Thoracic aorta (tissue), 2 donors: ENCODE measurements around the gene ZNF746. TPM values are rescaled to one million over a fixed set of nuclear protein-coding genes. Genes with fewer than 3 reads are reported as not detected.

ENCODE experiments used
- ATAC-seq: fragments of 150-250 bp; one replicate; pipeline ENCODE4 v1.8.0; 2017; ENCODE audit warnings: low read depth; ENCODE audit not compliant: insufficient number of reproducible peaks, low FRiP score
- DNase-seq: peaks from one replicate; pipeline ENCODE4 v3.0.0-alpha.2; 2020; ENCODE audit warnings: low spot score
- H3K27ac ChIP-seq, 2 donors: fragments of 200-600 bp; sonication (generic); 1 replicate in 1 of 2; 2 replicates in 1 of 2; pipeline ENCODE4 v1.5.1; 2016; ENCODE audit warnings: mild to moderate bottlenecking in 2 of 2, moderate library complexity in 2 of 2
- H3K27me3 ChIP-seq: fragments of 200-600 bp; sonication (generic); replicated peaks from 2 replicates; pipeline ENCODE4 v1.6.0; 2016; ENCODE audit warnings: mild to moderate bottlenecking; ENCODE audit not compliant: insufficient read depth
- H3K36me3 ChIP-seq: fragments of 200-600 bp; sonication (generic); one replicate; pipeline ENCODE4 v1.5.1; 2016
- H3K4me1 ChIP-seq, 2 donors: fragments of 200-600 bp; sonication (generic); 1 replicate in 1 of 2; 2 replicates in 1 of 2; pipeline versions ENCODE4 v1.5.1 to v1.6.0; 2016; ENCODE audit warnings: low read depth in 2 of 2, mild to moderate bottlenecking in 1 of 2; ENCODE audit not compliant: control insufficient read depth in 1 of 2
- H3K4me3 ChIP-seq: fragments of 200-600 bp; sonication (generic); 2 replicates; pipeline ENCODE4 v1.5.1; 2016; ENCODE audit warnings: mild to moderate bottlenecking
- H3K9me3 ChIP-seq: fragments of 200-600 bp; sonication (generic); 2 replicates; pipeline ENCODE4 v1.5.1; 2016
- CTCF ChIP-seq: fragments of 200-600 bp; sonication (generic); IDR thresholded peaks from one replicate; pipeline ENCODE4 v1.5.1; 2019; ENCODE audit warnings: antibody characterized with exemption
- total RNA-seq, 2 donors: library from RNA; depleted of rRNA; stranded (reverse); fragments of >200 nt; gene quantifications; one replicate each; pipeline versions ENCODE4 v1.1.0 to v1.2.3, GENCODE V29; 2016

The ZNF746 gene
- total RNA-seq, 2 donors from 2014 or later: 26.0 to 39.0 TPM

GRCh38 chr7:149477494-149478443, 19.8 kb downstream of the ZNF746 start:
- Histone ChIP-seq H3K27ac (no peak overlapping the region), H3K36me3 (peaks cover 51% of the 10 kb centered on the region), H3K4me1 (no peaks in the 10 kb centered on the region), H3K9me3 (no peaks in the 10 kb centered on the region), H3K27me3 (no peaks in the 10 kb centered on the region), H3K4me3 (no peak overlapping the region)
- DNase-seq: no peak
- no peak for ATAC-seq
- no peak for TF ChIP-seq CTCF

- Histone ChIP-seq H3K4me3 (no peak overlapping the region), H3K36me3 (peaks cover 51% of the 10 kb centered on the region), H3K4me1 (no peaks in the 10 kb centered on the region), H3K27me3 (no peaks in the 10 kb centered on the region), H3K27ac (no peak overlapping the region), H3K9me3 (no peaks in the 10 kb centered on the region)
- DNase-seq (no peak), ATAC-seq (no peak)
- TF ChIP-seq CTCF: no peak
Observed at GRCh38 chr7:149476791-149477190, 20.8 kb downstream of the ZNF746 start.

GRCh38 chr7:149475121-149476045, 22.2 kb downstream of the ZNF746 start:
- peaks cover 51% of the 10 kb centered on the region for H3K36me3 ChIP-seq
- no peak for DNase-seq
- H3K9me3 ChIP-seq: no peaks in the 10 kb centered on the region
- no peak overlapping the region for H3K4me3 ChIP-seq
- no peaks in the 10 kb centered on the region for H3K4me1 ChIP-seq
- no peak for ATAC-seq
- H3K27ac ChIP-seq: no peak overlapping the region
- no peak for TF ChIP-seq CTCF
- no peaks in the 10 kb centered on the region for H3K27me3 ChIP-seq

GRCh38 chr7:149474309-149475120, 23.1 kb downstream of the ZNF746 start:
- no peak for ATAC-seq
- no peak for DNase-seq

More at GRCh38 chr7:149474309-149475120, 23.1 kb downstream of the ZNF746 start:
- no peaks in the 10 kb centered on the region for H3K4me1 ChIP-seq
- H3K36me3 ChIP-seq: peaks cover 51% of the 10 kb centered on the region
- no peak overlapping the region for H3K27ac ChIP-seq
- H3K27me3 ChIP-seq: no peaks in the 10 kb centered on the region
- no peak overlapping the region for H3K4me3 ChIP-seq
- no peak for TF ChIP-seq CTCF
- H3K9me3 ChIP-seq: no peaks in the 10 kb centered on the region
